H1 (cell line): Measurements from ENCODE around the gene MORN5. TPM values are rescaled to one million over a fixed set of nuclear protein-coding genes. Genes with fewer than 3 reads are reported as not detected.

ENCODE experiments used
- CTCF ChIA-PET: fragments of 300-600 bp; sonication (Branson Sonifier 250); formaldehyde crosslinking; loops from one replicate; lab custom pipeline; 2021; ENCODE audit not compliant: partially characterized antibody; lab: Charles Lee
- POLR2A ChIA-PET: fragments of 300-600 bp; sonication (Branson Sonifier 250); formaldehyde crosslinking; loops from one replicate; lab custom pipeline; 2021; ENCODE audit warnings: inconsistent platforms; ENCODE audit not compliant: partially characterized antibody; lab: Charles Lee
- DNase-seq, 2 experiments: peaks; one replicate each; pipeline versions ENCODE4 v3.0.0 to v3.0.0-alpha.2; 2010 to 2022; ENCODE audit warnings: low spot score in 2 of 2, low read depth in 1 of 2, mixed read lengths in 1 of 2
- FAIRE-seq: peaks from 2 replicates; lab custom pipeline; 2011; peaks lifted over from hg19 to GRCh38; lab: Jason Lieb, UNC
- H2AFZ ChIP-seq: 2 replicates; pipeline ENCODE4 v1.8.1; 2012; ENCODE audit warnings: low read length, inconsistent platforms
- H2AK5ac ChIP-seq: 2 replicates; pipeline ENCODE4 v1.6.1; 2013; ENCODE audit warnings: low read depth, low read length
- H2BK120ac ChIP-seq: replicated peaks from 2 replicates; pipeline ENCODE3; 2013; ENCODE audit warnings: low read depth, low read length, inconsistent platforms
- H2BK12ac ChIP-seq: 2 replicates; pipeline ENCODE4 v1.6.1; 2013; ENCODE audit warnings: low read depth, low read length
- H2BK15ac ChIP-seq: 2 replicates; pipeline ENCODE4 v1.6.1; 2013; ENCODE audit warnings: low read length
- H2BK20ac ChIP-seq: 2 replicates; pipeline ENCODE4 v1.6.1; 2013; ENCODE audit warnings: low read length
- H2BK5ac ChIP-seq: 2 replicates; pipeline ENCODE4 v1.6.1; 2013; ENCODE audit warnings: low read depth, low read length
- H3K14ac ChIP-seq: 2 replicates; pipeline ENCODE4 v1.6.1; 2013; ENCODE audit warnings: inconsistent platforms; ENCODE audit not compliant: insufficient read length
- H3K18ac ChIP-seq: 2 replicates; pipeline ENCODE4 v1.6.1; 2013; ENCODE audit warnings: low read length; ENCODE audit errors: extremely low read depth
- H3K23ac ChIP-seq: 2 replicates; pipeline ENCODE4 v1.6.1; 2013; ENCODE audit warnings: inconsistent platforms; ENCODE audit not compliant: insufficient read length
- H3K23me2 ChIP-seq: 2 replicates; pipeline ENCODE4 v1.6.1; 2013; ENCODE audit warnings: low read depth, low read length
- H3K27ac ChIP-seq: 2 replicates; pipeline ENCODE4 v1.6.1; 2011; ENCODE audit warnings: low read depth, low read length, inconsistent platforms
- H3K27me3 ChIP-seq, 4 experiments: replicated peaks in 1 of 4; 1 replicate in 1 of 4; 2 replicates in 3 of 4; pipeline versions ENCODE4 v1.6.1 to v1.8.1; 2011 to 2013; ENCODE audit warnings: low read length in 3 of 4, mild to moderate bottlenecking in 3 of 4, inconsistent platforms in 2 of 4, mixed read lengths in 2 of 4, moderate library complexity in 1 of 4; ENCODE audit not compliant: control insufficient read depth in 3 of 4, insufficient read depth in 3 of 4; ENCODE audit errors: extremely low read depth in 1 of 4
- H3K36me3 ChIP-seq, 4 experiments: 2 replicates each; pipeline versions ENCODE4 v1.6.1 to v1.8.1; 2011 to 2013; ENCODE audit warnings: mild to moderate bottlenecking in 4 of 4, low read length in 3 of 4, moderate library complexity in 2 of 4, control low read depth in 1 of 4, inconsistent platforms in 1 of 4; ENCODE audit not compliant: insufficient read depth in 4 of 4, control insufficient read depth in 2 of 4
- H3K4ac ChIP-seq: replicated peaks from 2 replicates; pipeline ENCODE3; 2013; ENCODE audit warnings: low read length, low read depth, mixed read lengths, inconsistent platforms; ENCODE audit not compliant: insufficient read length
- H3K4me1 ChIP-seq, 4 experiments: replicated peaks in 1 of 4; 1 replicate in 1 of 4; 2 replicates in 3 of 4; pipeline versions ENCODE4 v1.6.1 to v1.8.1; 2011 to 2013; ENCODE audit warnings: low read length in 3 of 4, inconsistent platforms in 2 of 4, mixed read lengths in 1 of 4; ENCODE audit not compliant: insufficient read depth in 4 of 4, control insufficient read depth in 3 of 4
- H3K4me2 ChIP-seq, 2 experiments: 2 replicates each; pipeline versions ENCODE4 v1.6.1 to v1.8.1; 2011 to 2013; ENCODE audit warnings: low read depth in 2 of 2, low read length in 2 of 2, control low read depth in 1 of 2, inconsistent platforms in 1 of 2, mild to moderate bottlenecking in 1 of 2; ENCODE audit not compliant: insufficient read depth in 1 of 2
- H3K4me3 ChIP-seq, 4 experiments: fragments of 200-600, 300-600 bp in 1 of 4; sonication (generic), shearing (Covaris generic), sonication (Bioruptor Twin) in 1 of 4; 2 replicates each; pipeline versions ENCODE4 v1.5.1 to v1.8.1; 2011 to 2016; ENCODE audit warnings: low read length in 4 of 4, low read depth in 3 of 4, control low read depth in 2 of 4, inconsistent platforms in 2 of 4, mild to moderate bottlenecking in 2 of 4, mixed read lengths in 1 of 4, moderate library complexity in 1 of 4; ENCODE audit not compliant: insufficient read depth in 2 of 4; ENCODE audit errors: extremely low read depth in 1 of 4
- H3K56ac ChIP-seq: replicated peaks from 2 replicates; pipeline ENCODE3; 2013; ENCODE audit warnings: low read depth, mild to moderate bottlenecking, mixed read lengths, low read length, inconsistent platforms; ENCODE audit not compliant: insufficient read length
- H3K79me1 ChIP-seq: 2 replicates; pipeline ENCODE4 v1.6.1; 2013; ENCODE audit warnings: low read depth, low read length, control low read depth
- H3K79me2 ChIP-seq, 2 experiments: 2 replicates each; pipeline versions ENCODE4 v1.6.1 to v1.8.1; 2012 to 2013; ENCODE audit warnings: low read length in 2 of 2, mild to moderate bottlenecking in 2 of 2, inconsistent platforms in 1 of 2; ENCODE audit not compliant: insufficient read depth in 2 of 2, control insufficient read depth in 1 of 2
- H3K9ac ChIP-seq, 4 experiments: replicated peaks in 1 of 4; 1 replicate in 1 of 4; 2 replicates in 3 of 4; pipeline versions ENCODE4 v1.6.1 to v1.8.1; 2011 to 2013; ENCODE audit warnings: low read depth in 3 of 4, low read length in 3 of 4, control low read depth in 2 of 4, mild to moderate bottlenecking in 2 of 4, moderate library complexity in 2 of 4, inconsistent platforms in 1 of 4; ENCODE audit errors: extremely low read depth in 1 of 4
- H3K9me3 ChIP-seq, 2 experiments: 2 replicates each; pipeline versions ENCODE4 v1.6.1 to v1.8.1; 2012 to 2013; ENCODE audit warnings: mild to moderate bottlenecking in 2 of 2, moderate library complexity in 2 of 2, control low read depth in 1 of 2, inconsistent platforms in 1 of 2, low read depth in 1 of 2, low read length in 1 of 2, mixed read lengths in 1 of 2; ENCODE audit not compliant: insufficient read depth in 2 of 2
- H4K20me1 ChIP-seq, 2 experiments: replicated peaks in 1 of 2; 2 replicates each; pipeline versions ENCODE3 to v1.8.1; 2011 to 2013; ENCODE audit warnings: inconsistent platforms in 2 of 2, low read length in 2 of 2, mild to moderate bottlenecking in 1 of 2; ENCODE audit not compliant: insufficient read depth in 2 of 2, control insufficient read depth in 1 of 2
- H4K5ac ChIP-seq: 2 replicates; pipeline ENCODE4 v1.6.1; 2013; ENCODE audit warnings: low read length, low read depth, mixed read lengths, inconsistent platforms; ENCODE audit not compliant: insufficient read length
- H4K8ac ChIP-seq: 2 replicates; pipeline ENCODE4 v1.8.0; 2013; ENCODE audit warnings: mild to moderate bottlenecking, moderate library complexity, low read length, inconsistent platforms; ENCODE audit not compliant: insufficient read depth; ENCODE audit errors: extremely low read depth
- H4K91ac ChIP-seq: replicated peaks from 2 replicates; pipeline ENCODE3; 2013; ENCODE audit warnings: low read length, mixed read lengths, inconsistent platforms; ENCODE audit not compliant: insufficient read length
- CBX8 ChIP-seq: fragments of 300-800, 300-1000 bp; sonication (generic); IDR thresholded peaks from 2 replicates; pipeline ENCODE4 v1.7.1; 2016; ENCODE audit warnings: low read depth, low read length, borderline replicate concordance
- CTCF ChIP-seq, 3 experiments: IDR thresholded peaks; 1 replicate in 2 of 3; 2 replicates in 1 of 3; pipeline versions ENCODE4 v1.5.1 to v1.6.1; 2011; ENCODE audit warnings: low read length in 3 of 3, mild to moderate bottlenecking in 3 of 3, inconsistent platforms in 2 of 3, low read depth in 1 of 3, moderate library complexity in 1 of 3; ENCODE audit not compliant: insufficient read depth in 1 of 3; ENCODE audit errors: control extremely low read depth in 1 of 3
- JUN ChIP-seq: IDR thresholded peaks from 2 replicates; pipeline ENCODE4 v1.6.1; 2011; ENCODE audit warnings: low read depth, mild to moderate bottlenecking, improper control_type of control experiment, low read length
- RBBP5 ChIP-seq: IDR thresholded peaks from 2 replicates; pipeline ENCODE4 v1.7.1; 2012; ENCODE audit warnings: low read depth, mild to moderate bottlenecking, inconsistent platforms, low read length, moderate library complexity, borderline replicate concordance
- USF2 ChIP-seq: IDR thresholded peaks from 2 replicates; pipeline ENCODE4 v1.6.1; 2011; ENCODE audit warnings: low read length, improper control_type of control experiment
- WGBS, 2 experiments: shearing (Covaris generic) in 1 of 2; methylation state at CpG; one replicate each; pipeline versions ENCODE4 v1.1.6 to v1.1.7; 2013 to 2015; ENCODE audit warnings: low lambda C conversion rate in 2 of 2, mixed read lengths in 2 of 2, inconsistent platforms in 1 of 2, low coverage in 1 of 2, missing lambda C conversion rate in 1 of 2; ENCODE audit not compliant: insufficient replicate concordance in 2 of 2, insufficient coverage in 1 of 2, insufficient read length in 1 of 2; ENCODE audit errors: extremely low coverage in 1 of 2, missing lambda C conversion rate in 1 of 2; 5-methylcytosine and 5-hydroxymethylcytosine counted together
- polyA plus RNA-seq, 7 experiments: library from polyadenylated mRNA; depleted of rRNA in 3 of 7; stranded (reverse) in 5 of 7; unstranded in 2 of 7; fragments of >200 nt in 5 of 7; fragments of 200-250 nt in 2 of 7; gene quantifications; 1 replicate in 5 of 7; 2 replicates in 1 of 7; 4 replicates in 1 of 7; pipeline versions ENCODE4 v1.2.1 to v1.2.3, GENCODE V29; 2011 to 2013; ENCODE audit warnings: missing spikeins in 2 of 7, mixed read lengths in 2 of 7
- total RNA-seq: library from RNA; stranded (reverse); fragmentation: NEBNext Ultra II Directional; extraction: Animal tissue kit (Norgen Biotek cat#: 25700); gene quantifications from 2 replicates; pipeline ENCODE4 v1.2.1, GENCODE V29; 2021

MORN5 gene
- total and polyA plus RNA-seq, 2 of the 8 experiments (the other 6 are each of a cell fraction or from before 2014, with no cell fraction given) = not detected

- no peak overlapping the region for H2BK12ac ChIP-seq
- H3K79me1 ChIP-seq = no peaks in the 10 kb centered on the region
- H3K23ac ChIP-seq = no peak overlapping the region
- H2BK120ac ChIP-seq = no peak overlapping the region
- H3K4me3 ChIP-seq = no peak overlapping the region
- FAIRE-seq (no peak), DNase-seq (no peak)
- H4K5ac ChIP-seq = no peak overlapping the region
- TF ChIP-seq CTCF (IDR thresholded peaks at IDR 0.05; ENCODE audit: control extremely low read depth in 1 of 3, insufficient read depth in 1 of 3, low read depth in 1 of 3, low read length in 3 of 3) = no peak
- TF ChIP-seq CBX8 = no peak
- TF ChIP-seq RBBP5 = no peak
- TF ChIP-seq JUN = no peak
- TF ChIP-seq USF2 = no peak
- H4K20me1 ChIP-seq = no peaks in the 10 kb centered on the region
- 0 out of 2 replicates have a peak overlapping the region, but pooled peaks have one; percentile 10 for H2BK15ac ChIP-seq
- H3K27ac ChIP-seq = no peak overlapping the region
- no peak overlapping the region for H2BK5ac ChIP-seq
- no peak overlapping the region for H3K4me2 ChIP-seq
- no peak overlapping the region for H3K18ac ChIP-seq
- no peak overlapping the region for H4K8ac ChIP-seq
- H2AFZ ChIP-seq = no peak overlapping the region
- peaks cover 0 to 9% (median 8%) of the 10 kb centered on the region in 4 experiments; a peak in 6 of 7 replicates for H3K27me3 ChIP-seq
- H3K36me3 ChIP-seq = no peaks in the 10 kb centered on the region
- 88% methylated on average over 9 of the region's 9 CpGs; no CpG with 5 or more reads in 1 of the 2 experiments for WGBS, 2 experiments
- no peak overlapping the region for H2BK20ac ChIP-seq
- H3K9ac ChIP-seq = no peak overlapping the region
- no peaks in the 10 kb centered on the region for H3K23me2 ChIP-seq
- H3K14ac ChIP-seq = no peak overlapping the region
- ChIA-PET CTCF (interaction anchor here (0.8 to 8.0 kb wide), 5 partner anchors 20 to 143 kb away, joined by 3 to 43 read pairs (median 4); no protein-coding TSS in a partner anchor), POLR2A (interaction anchor here (2.5 kb wide), 1 partner anchor 10 kb away, joined by 7 read pairs; no protein-coding TSS in a partner anchor)
- H3K4me1 ChIP-seq = peaks cover 0 to 11% (median 6%) of the 10 kb centered on the region in 4 experiments; a peak in 6 of 7 replicates
- no peak overlapping the region for H3K4ac ChIP-seq
- no peak overlapping the region for H2AK5ac ChIP-seq
- H3K9me3 ChIP-seq = no peaks in the 10 kb centered on the region
- no peak overlapping the region for H3K56ac ChIP-seq
- H3K79me2 ChIP-seq = no peaks in the 10 kb centered on the region
- no peak overlapping the region for H4K91ac ChIP-seq
Observed at GRCh38 chr9:122207096-122207495, 47.4 kb downstream of the MORN5 start.
